Lung microvascular endothelial cell (primary cell): ENCODE results near the gene ARMC12. TPM values are rescaled to one million over a fixed set of nuclear protein-coding genes. Genes with fewer than 3 reads are reported as not detected.

Experiments
- DNase-seq, 2 donors: peaks; one replicate each; pipeline versions ENCODE4 v3.0.0 to v3.0.0-alpha.2; 2010; ENCODE audit warnings: low read depth in 2 of 2
- total RNA-seq: library from RNA; depleted of rRNA; stranded (reverse); fragments of >200 nt; gene quantifications from 2 replicates; pipeline ENCODE4 v1.2.1, GENCODE V29; 2014

ARMC12 gene
- total RNA-seq, 1 donor from 2014 or later: 0.40 TPM

DNA sequence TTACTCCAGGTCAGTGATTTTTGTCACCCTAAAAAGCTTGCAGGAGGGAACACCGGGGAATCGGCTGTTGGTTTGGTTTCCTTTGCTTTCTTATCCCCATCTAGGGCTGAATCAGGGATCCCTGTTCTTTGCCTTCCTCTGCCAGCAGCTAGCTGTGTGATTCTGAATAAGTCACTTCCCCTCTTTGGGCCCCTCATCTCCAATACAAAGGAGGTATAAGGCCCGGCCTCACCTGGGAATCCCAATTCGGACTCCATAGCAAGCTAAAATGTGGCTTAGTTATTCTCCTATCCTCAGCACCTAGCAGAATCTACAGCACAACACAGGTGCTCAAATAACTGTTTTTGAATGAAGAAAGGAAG is 18.5 kb upstream of the ARMC12 start:
- no peak for DNase-seq

DNA sequence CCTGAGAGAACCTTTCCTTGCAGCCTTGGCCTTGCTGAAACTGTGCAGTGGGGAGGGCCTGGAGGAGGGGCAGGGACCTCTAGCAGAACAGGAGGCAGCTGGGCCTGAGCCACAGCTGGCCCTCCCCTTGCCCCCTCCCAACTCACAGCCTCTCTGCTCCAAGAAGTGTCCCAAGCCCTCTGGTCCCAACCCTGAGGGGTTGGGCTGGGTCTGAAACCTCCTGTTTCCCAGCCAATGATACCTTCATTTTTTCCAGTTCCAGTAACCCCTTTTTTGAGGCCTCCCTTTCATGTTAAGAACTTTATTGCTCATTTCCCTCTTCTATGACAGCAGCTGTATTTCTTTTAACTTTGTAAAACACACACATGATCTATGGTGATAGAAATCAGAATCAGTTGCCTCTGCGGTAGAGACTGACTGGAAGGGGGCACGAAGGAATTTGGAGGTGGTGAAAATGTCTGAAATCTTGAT is 17.9 kb upstream of the ARMC12 start:
- DNase-seq: no peak

DNA sequence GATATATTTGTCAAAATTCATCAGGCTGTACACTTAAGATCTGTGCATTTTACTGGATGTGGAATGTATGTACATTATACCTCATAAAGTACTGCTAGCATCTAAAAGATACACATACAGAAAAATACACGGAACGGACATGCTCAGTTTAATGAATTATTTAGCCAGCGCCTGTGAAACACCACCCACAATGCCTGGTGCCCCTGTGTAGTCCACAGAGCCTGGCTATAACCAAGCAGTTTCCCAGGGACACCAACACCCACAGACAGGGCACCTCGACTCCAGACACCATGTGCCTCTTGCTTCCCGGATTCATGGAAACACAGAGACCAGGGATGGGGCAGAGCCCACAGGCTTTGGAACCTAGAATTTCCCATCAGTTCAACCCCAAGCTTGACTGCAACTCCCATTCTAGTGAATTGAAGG is 17.4 kb upstream of the ARMC12 start:
- DNase-seq: no peak

DNA sequence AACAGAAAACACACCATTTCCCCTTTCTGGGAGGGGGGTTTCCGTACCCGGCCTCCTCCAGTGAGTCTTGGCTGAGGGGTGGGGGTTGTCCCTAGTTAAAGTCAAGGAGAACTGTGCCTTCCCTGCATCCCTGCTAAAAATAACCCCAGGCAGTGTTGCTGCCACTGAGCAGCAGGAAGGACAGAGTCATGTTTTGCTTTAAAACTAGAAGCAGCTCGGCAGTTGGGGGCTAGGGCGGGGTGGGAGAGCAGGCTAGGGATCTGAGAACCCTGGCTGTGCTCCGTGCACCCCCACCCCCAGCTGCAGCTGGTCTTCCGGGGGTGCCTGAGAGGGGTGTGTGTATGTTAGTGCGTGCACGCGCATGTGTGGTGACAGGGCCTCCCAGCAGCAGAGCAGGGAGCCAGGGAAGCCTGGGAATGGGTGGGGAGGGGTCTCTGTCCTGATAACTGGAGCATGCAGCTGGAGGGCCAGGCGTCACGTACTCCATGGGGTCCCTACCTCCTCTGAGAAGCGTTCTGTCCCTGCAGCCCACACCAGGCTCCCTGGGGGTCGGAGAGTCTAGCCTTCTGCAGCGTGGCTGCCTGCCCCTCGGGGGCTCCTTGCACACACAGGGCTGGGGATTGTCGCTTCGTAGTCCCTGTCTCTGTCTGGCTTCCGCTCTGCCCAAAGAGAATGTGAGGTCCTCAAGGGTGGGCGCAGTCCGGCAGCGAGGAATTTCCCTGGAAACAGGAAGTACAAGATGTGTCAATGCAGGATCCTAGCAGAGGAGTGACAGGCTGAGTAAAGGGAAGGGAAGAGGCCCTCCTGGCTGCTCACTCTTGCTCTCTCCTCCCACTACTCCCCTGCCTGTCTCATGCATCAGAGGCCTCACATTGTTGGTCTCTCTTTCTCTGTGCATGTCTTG is 16.8 kb upstream of the ARMC12 start:
- peak; percentile 40 to 68 for DNase-seq

DNA sequence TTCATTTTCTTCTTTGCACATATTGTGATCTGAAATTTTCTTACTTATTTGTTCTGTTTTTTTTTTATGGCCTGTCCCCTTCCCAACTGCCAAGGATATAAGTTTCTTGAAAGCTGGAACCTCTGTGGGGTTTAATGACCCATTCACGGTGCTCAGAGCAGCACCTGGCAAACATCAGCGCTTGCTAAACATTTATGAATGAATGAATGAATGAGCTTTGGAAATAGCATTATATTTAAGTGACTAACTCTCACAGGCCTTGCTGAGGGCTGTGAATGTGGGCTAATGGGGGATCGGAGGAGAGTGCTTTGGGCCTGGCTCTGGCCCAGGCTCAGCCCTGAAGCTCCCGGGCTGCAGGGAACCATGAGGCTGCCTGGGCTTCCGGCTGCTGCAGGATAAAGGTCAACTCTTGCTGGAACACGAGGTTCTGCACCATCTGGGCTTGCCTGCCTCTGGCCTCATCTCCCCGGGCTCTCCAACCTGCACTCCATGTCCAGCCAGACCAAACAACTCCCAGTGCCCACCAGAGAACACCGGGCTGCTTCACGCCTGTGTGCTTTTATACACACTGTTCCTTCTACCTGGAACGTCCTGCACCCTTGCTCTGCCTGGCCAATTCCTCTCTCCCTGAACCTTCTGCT is 14.6 kb upstream of the ARMC12 start:
- no peak for DNase-seq

DNA sequence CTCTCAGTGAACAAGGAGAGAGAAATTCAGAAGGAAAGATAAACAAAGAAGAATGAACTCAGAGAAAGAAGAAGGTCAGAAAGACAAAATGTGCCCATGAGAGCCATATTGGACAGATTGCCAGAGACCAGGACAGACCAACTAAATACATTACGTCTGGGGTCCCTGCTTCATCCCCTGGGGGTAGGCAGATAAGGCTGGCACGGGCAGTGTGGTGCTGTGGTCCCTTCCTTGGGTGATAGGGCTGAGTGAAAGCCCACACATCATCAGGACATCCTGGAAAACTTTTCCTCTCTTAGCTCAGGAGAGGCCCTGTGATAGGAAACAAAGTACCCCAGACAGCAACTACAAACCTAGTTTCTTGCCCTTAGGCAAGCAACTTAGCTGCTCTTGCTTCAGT is 13.2 kb upstream of the ARMC12 start:
- no peak for DNase-seq

DNA sequence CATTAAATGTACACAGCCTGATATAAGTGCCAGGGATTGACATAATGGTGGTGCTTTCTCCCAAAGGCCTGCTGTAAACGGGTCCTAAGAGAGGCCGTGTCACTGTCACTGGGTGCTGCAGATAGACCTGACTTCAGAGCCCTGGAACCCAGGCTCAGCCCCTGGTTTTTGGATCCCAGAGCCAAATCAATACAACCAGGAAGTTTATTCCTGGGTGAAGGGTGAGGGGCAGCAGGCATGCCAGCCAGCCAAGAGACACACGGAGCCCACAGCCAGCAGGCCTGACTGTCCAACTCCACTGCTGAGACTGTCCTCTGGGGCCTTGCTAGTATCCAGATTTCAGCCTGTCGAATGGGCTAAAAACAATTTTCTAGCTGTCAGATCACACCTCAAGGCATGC is 12.8 kb upstream of the ARMC12 start:
- DNase-seq: no peak

DNA sequence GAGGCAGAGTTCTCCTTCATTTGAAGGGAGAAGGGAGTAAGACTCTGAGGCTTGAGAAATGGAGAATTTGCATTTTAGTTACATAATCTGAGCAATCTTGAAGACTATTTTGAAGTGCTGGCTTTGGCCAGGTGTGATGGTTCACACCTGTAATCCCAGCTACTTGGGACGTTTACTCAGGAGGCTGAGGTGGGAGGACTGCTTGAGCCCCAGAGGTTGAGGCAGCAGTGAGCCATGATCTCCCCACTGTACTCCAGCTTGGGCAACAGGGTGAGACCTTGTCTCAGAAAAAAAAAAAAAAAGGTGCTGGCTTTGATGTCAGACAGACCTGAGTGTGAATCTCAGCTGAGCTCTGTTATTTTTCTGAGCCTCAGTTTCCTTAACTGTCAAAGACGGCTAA is 12.4 kb upstream of the ARMC12 start:
- no peak for DNase-seq

DNA sequence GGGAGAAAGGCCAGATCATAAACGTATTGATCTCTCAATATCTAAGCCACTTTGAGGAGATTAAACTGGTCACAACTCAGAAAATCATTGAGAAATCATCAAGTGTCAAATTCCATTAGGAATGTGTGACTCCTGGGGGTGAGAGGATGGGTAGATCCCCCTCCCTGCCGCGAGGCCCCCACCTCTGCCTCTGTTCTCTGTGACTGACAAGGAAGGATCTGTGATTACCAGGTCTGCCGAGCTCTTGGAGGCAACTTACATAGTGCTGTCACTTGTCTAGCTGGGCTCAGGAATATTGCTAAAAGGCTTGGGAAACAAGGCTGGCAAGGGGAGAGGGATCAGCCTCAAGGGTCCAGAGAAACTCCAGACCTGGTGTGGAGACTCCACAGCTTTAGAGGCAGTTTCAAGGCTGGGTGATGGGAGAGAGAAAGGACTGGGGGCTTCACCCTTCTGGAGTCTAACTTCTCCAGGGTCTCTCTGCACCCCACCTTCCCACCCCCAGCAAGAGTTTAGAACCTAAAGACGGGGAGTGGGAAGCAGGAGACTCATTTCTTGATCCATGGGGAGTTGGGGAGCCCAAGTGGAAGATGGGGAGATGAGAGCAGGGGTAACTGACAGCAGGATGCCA is 11.6 kb upstream of the ARMC12 start:
- DNase-seq: no peak

DNA sequence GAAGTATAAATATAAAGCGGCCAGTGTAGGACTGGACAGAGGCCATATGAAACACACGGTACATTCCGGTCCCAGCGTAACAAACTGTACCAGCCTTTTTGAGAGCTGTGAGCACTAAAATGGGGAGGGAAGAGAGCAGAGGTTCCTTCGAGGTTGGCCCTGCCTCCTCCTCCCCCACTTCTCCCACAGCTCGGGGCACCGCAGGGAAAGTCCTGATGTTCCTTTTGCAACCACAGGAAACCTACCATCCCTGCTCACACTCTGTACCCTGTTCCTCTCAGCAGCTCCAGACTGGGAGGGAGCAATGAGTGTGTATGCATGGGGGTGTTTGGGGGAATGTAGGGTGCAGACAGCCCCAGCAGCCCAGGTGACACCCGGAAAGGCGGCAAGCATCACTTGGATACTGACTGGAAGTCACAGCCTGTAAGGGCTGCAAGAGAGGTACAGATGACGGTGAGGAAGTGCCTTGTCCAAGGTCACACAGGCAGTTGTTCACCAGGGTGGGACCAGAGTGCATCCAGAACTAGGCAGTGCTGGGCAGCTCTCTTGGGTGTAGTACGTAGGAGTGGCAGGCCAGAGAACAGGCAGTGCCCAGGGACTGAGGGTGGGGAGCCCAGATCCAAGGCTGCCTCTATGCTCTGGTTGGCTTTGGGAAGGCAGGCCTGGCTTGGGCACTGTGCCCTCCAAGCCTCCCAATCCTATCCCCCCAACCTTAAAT is 11.0 kb upstream of the ARMC12 start:
- DNase-seq: peak in 1 of 2 donors; percentile 22

DNA sequence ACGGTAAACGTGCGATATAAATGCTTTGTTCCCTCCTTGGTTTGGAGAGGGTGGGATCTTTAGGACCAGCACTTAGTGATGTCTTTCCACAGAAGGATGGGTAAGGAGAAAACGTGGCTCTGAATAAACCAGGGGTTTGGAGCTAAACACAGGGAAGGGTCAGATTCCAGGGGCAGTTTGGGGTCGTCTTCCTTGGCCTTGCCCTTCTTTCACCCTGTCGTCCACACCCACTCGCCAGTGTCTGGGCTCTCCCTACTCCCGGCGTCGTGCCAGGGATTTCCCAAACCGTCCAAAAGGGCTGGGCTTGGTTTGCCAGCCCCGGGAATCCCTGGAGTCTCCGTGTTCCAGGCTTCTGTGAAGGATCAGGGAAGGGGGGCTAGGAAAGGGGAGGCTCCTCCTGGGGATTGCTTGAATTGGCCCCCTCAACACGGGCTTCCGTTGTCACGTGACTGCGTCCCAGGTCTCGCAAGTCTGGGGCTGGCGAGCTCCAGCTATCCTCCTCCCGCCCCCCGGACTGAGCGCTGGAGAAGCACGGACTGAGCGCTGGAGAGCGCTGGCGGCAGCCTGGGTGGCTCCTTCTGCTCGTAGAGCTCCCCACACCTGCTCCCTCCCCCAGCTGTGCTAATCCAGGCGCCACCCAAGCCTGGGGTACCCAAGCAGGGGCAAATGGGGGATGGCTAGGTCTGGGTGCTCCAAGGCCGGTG is 9.4 kb upstream of the ARMC12 start:
- peak; percentile 51 to 68 for DNase-seq

DNA sequence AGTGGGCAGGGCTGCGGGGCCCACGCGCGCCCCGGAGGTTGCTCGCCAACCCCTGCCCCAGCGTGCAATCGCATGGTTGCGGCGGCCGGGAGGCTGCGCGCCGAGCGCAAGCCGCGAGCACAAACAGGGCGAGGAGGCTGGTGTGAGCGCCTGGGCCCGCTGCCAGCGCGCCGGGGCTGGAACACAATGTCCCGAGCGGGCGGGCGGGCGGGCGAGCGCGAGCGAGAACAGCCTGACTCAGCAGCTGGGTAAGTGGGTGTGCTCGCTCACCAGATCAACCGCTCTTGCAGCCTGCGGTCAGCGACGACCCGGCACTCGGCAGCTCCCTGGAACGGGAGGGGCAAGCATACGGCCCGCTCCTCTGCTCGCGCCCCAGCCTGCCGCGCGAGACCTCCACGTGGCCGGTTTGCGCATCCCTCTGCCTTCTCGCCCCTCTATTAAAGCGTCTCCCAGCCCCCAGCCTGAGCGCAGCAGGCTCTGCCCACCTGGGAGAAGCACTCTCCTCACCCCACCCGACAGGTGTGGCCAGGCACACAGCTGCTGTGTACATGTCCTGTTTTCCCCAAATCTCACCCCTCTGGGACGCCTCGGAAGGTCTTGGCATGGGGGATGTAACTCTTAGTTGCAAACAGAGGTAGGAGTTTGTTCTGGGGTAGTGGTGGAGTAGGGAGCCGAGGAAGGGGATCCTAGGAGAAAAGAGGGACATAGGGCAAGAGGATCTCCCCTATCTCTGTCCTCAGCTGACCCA is 8.7 kb upstream of the ARMC12 start:
- DNase-seq: peak; percentile 94 to 95

DNA sequence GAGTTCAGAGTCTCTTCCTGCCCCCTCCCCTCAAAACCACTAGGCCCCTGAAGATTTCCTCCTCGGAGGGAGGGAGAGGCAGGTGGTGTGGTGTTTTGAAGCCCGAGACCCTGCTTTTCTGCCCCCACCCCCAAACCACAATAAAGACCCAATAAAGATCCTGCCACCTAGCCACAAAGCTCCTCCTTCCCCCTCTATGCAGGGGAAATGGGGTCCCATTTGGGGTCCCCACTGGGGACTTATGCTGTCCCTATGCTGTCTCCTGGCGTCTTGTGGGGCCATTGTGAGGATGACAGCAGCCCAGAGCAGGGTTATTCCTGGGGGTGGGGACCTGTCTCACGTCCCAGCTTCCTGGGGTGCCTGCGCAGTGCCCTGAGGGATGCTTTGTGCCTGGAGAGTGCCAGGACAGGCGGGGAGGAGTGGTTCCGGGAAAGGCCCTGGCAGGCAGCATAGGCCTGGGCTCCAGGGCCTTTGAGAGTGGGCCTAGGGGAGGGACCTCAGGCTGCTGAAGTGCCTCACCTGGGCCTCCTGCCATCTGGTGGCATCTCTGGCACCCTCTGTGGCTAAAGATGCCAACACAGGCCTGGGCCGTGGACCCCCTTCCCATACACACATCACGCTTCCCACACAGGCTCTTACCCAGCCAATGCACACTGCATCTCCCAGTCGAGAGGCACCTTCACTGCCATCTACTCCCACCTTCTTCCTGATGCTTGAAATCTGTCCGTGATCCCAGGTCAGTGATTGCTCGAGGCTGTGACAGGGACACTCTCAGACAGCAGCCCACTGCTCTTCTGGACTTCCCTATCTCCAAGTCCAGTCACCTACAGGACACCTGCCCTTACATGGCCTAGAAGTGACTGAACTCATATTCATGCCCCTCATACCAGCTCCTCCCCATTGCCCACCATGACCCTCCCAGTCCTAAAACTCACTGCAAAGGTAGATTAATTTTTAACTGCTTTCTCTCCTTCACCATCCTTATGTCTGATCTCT is 7.9 kb upstream of the ARMC12 start:
- no peak for DNase-seq

DNA sequence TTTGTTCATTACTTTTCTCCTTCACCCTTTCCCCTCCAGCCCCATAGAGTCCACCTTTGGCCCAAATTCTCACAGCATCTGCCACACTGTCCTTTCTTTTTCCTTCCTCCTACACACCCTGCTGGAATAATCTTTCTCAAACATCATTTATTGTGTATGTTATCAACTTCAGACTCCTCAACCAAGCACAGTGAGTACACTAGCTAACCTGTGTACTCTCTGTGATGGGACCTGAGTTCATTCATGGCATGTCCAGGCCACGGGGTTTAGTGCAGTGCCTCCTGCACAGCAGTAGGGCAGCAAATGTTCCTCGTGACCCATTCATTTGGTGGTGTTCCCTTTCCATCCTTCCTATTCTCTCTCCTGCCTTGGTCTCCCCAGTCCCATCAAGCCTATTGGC is 7.1 kb upstream of the ARMC12 start:
- DNase-seq: no peak

DNA sequence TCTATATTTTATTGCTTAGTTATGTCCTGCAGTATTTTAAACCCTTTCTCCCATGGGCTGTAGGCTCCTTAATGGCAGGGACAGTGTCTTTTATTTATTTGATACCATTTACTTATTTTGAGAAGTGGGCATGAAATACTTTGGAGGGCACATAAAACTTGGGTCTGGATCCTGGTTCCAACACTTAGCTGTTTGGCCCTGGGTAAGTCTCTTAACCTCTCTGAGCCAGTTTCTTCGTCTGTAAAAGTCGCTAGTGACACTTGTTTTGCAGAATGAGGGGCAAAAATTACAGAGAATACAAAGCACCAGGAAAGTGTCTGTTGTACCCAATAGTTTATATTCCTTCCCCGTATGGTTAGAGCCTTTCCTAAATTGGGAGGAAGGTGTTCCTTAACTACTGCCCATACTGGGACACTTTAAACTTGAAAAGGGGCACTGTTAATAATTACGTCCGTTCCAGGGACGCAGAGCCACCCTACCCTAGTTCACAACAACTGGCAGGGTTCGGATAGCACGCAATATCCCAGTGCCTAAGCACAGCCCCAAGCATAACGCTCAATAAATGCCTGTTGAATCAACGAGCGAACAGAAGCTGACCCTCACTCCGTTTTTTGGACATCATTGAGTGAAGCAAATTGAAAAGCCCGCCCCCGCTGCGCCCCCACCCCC is 6.0 kb upstream of the ARMC12 start:
- no peak for DNase-seq

DNA sequence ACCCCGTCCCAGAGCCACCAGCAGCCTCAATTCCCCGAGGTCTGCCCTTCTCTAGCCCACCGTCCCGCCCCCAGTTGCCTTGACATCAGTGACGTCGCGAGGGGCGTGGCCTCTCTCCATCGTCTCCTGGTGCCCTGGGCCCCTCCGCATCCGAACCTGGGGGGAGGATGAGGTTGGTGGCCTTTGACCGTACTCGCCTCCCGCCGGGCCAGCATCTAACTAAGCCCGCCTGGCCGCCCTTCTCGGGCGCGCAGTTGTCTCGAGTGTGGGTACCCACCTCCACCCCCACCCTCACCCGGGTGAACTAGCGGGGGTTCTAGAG is 5.5 kb upstream of the ARMC12 start:
- peak; percentile 78 to 92 for DNase-seq

DNA sequence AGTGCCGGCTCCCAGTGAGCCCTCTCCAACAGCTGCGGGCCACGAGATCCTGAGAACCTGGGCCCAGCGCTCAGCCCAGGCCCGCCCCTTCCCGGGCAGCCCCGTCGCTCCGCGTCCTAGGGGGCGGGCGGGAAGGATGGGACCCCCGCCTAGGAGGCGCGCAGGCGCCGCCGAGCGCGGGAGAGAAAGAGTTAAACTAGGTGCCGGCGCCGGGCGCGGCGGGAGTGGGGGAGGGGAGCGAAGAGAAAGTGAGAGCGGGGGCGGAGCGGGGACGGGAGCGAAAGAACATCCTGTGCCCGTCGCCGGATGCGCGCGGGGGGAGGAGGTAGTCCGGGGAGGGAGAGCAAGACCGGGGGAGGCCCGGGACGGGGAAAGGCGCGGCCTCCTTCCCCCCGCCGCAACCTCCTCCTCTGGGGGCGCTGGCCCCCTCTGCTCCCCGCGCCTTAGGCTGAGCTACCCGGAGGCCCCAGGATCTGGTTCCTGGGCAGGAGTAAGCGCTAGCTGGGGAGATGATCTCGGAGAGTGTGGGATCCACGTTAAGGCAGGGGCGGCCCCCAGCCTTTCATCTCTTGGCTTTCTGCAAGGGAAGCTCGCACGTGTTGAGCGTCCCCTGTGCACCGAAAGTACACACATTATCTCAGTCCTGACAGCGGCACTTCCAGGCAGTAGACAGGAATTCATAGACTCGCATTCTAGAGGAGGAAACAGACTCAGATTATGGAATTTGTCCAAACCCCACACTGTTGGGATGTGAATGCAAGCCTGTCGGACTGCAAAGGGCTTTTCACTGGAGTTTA is 4.9 kb upstream of the ARMC12 start:
- peak; percentile 92 to 94 for DNase-seq

DNA sequence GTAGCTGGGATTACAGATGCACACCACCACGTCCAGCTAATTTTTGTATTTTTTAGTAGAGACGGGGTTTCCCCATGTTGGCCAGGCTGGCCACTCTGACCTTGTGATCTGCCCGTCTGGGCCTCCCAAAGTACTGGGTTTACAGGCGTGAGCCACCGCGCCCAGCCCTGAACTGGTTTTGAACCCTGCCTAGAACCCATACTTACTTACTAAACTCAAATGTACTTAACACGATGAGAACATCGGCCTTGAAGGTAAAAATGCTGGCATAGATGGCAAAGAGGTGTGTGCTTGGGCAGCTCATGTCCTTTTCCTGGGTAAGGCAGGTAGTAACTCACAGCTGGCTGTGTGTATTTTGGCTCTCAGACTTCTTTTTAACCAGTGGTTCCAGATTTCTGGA is 3.2 kb upstream of the ARMC12 start:
- no peak for DNase-seq
